Muscle of back (tissue), 13 donors: ENCODE measurements around the gene VOPP1. TPM values are rescaled to one million over a fixed set of nuclear protein-coding genes. Genes with fewer than 3 reads are reported as not detected.
A peak's percentile ranks its signal among the peaks of the same experiment; 100 is the strongest.
"Not testable (repeated sequence)": the region's sequence is repeated elsewhere in the genome, so short reads cannot be mapped to it uniquely, and the experiment has no call there.

Source experiments
- DNase-seq, 3 donors: peaks; one replicate each; pipeline versions ENCODE4 v3.0.0 to v3.0.0-alpha.2; 2013
- long read RNA-seq, 9 donors: transcript quantifications; one replicate each; lab custom pipeline, GENCODE V29; 2026
- polyA plus RNA-seq, 10 donors: library from polyadenylated mRNA; unstranded; fragments of 120-200 nt; gene quantifications; one replicate each; pipeline ENCODE4 v1.2.1, GENCODE V29; 2013; ENCODE audit not compliant: insufficient read length in 10 of 10

VOPP1 gene
- 10 to 100 TPM; 23.9 to 29.3 (median 26.4) TPM for polyA plus RNA-seq
- long read RNA-seq, donor 1, transcript VOPP1-201 (5 exons, 2,962 nt) = major isoform, 7 of 8 reads
- long read RNA-seq, donor 1, partial matches to known transcripts = 0 of 8 reads
- long read RNA-seq, donor 1, other reads (novel, unspliced or antisense) = 0 of 8 reads
- long read RNA-seq, donor 2, transcript VOPP1-201 (5 exons, 2,962 nt) = major isoform, 8 of 8 reads
- long read RNA-seq, donor 2, partial matches to known transcripts = 0 of 8 reads
- long read RNA-seq, donor 2, other reads (novel, unspliced or antisense) = 0 of 8 reads
- long read RNA-seq, donor 3 = 0 reads
- long read RNA-seq, donor 4, transcript VOPP1-201 (5 exons, 2,962 nt) = major isoform, 10 of 11 reads
- long read RNA-seq, donor 4, partial matches to known transcripts = 0 of 11 reads
- long read RNA-seq, donor 4, other reads (novel, unspliced or antisense) = 0 of 11 reads
- long read RNA-seq, donor 5, transcript VOPP1-201 (5 exons, 2,962 nt) = major isoform, 14 of 14 reads
- long read RNA-seq, donor 5, partial matches to known transcripts = 0 of 14 reads
- long read RNA-seq, donor 5, other reads (novel, unspliced or antisense) = 0 of 14 reads
- long read RNA-seq, donor 6, transcript VOPP1-201 (5 exons, 2,962 nt) = major isoform, 8 of 10 reads
- long read RNA-seq, donor 6, partial matches to known transcripts = 0 of 10 reads
- long read RNA-seq, donor 6, other reads (novel, unspliced or antisense) = 0 of 10 reads
- long read RNA-seq, donor 7, transcript VOPP1-201 (5 exons, 2,962 nt) = major isoform, 6 of 7 reads
- long read RNA-seq, donor 7, partial matches to known transcripts = 0 of 7 reads
- long read RNA-seq, donor 7, other reads (novel, unspliced or antisense) = 0 of 7 reads
- long read RNA-seq, donor 8, transcript VOPP1-201 (5 exons, 2,962 nt) = major isoform, 6 of 6 reads
- long read RNA-seq, donor 8, partial matches to known transcripts = 0 of 6 reads
- long read RNA-seq, donor 8, other reads (novel, unspliced or antisense) = 0 of 6 reads
- long read RNA-seq, donor 9, partial matches to known transcripts = 0 of 1 reads
- long read RNA-seq, donor 9, other reads (novel, unspliced or antisense) = 0 of 1 reads

- peak; percentile 82 to 88 (median 83) for DNase-seq
Measured at GRCh38 chr7:55572378-55573233, at the start of gene VOPP1. VOPP1 (minus strand) TSS chr7:55572502; CDS start chr7:55572324, 178 bp downstream.

GRCh38 chr7:55618913-55619312, 46.6 kb upstream of the VOPP1 start:
- DNase-seq = no peak

- not testable (repeated sequence) for DNase-seq
Measured at GRCh38 chr7:55614365-55615064, 42.2 kb upstream of the VOPP1 start.

- DNase-seq = not testable (repeated sequence)
Measured at GRCh38 chr7:55609726-55610125, 37.4 kb upstream of the VOPP1 start.

- not testable (repeated sequence) for DNase-seq
Measured at GRCh38 chr7:55605661-55606060, 33.4 kb upstream of the VOPP1 start.

- not testable (repeated sequence) for DNase-seq
Measured at GRCh38 chr7:55597944-55598499, 25.7 kb upstream of the VOPP1 start.

GRCh38 chr7:55597214-55597739, 25.0 kb upstream of the VOPP1 start:
- DNase-seq = not testable (repeated sequence)

- no peak for DNase-seq
Measured at GRCh38 chr7:55595511-55595910, 23.2 kb upstream of the VOPP1 start.

- DNase-seq = no peak
Measured at GRCh38 chr7:55594870-55595269, 22.6 kb upstream of the VOPP1 start.

GRCh38 chr7:55594414-55594813, 22.1 kb upstream of the VOPP1 start:
- no peak for DNase-seq

GRCh38 chr7:55593515-55594318, 21.4 kb upstream of the VOPP1 start:
- peak in 2 of 3 donors; percentile 44 to 52 for DNase-seq

GRCh38 chr7:55593172-55593514, 20.8 kb upstream of the VOPP1 start:
- no peak for DNase-seq

- DNase-seq = no peak
Measured at GRCh38 chr7:55592492-55592891, 20.2 kb upstream of the VOPP1 start.

GRCh38 chr7:55591282-55591931, 19.1 kb upstream of the VOPP1 start:
- DNase-seq = no peak

GRCh38 chr7:55590517-55591281, 18.4 kb upstream of the VOPP1 start:
- no peak for DNase-seq

GRCh38 chr7:55589905-55590304, 17.6 kb upstream of the VOPP1 start:
- DNase-seq = no peak

GRCh38 chr7:55588976-55589604, 16.8 kb upstream of the VOPP1 start:
- DNase-seq = no peak
